Activated T-helper 1 cell treated with anti-CD3 and anti-CD28 coated beads, Interleukin-2, amount 50 U/mL, for 16 hours (primary cell): ENCODE measurements around the gene NEDD1.

Source experiments
- DNase-seq, 2 donors: peaks; one replicate each; pipeline ENCODE4 v3.0.0-alpha.2; 2020; ENCODE audit warnings: low read depth in 1 of 2, low spot score in 1 of 2

The NEDD1 gene

DNA sequence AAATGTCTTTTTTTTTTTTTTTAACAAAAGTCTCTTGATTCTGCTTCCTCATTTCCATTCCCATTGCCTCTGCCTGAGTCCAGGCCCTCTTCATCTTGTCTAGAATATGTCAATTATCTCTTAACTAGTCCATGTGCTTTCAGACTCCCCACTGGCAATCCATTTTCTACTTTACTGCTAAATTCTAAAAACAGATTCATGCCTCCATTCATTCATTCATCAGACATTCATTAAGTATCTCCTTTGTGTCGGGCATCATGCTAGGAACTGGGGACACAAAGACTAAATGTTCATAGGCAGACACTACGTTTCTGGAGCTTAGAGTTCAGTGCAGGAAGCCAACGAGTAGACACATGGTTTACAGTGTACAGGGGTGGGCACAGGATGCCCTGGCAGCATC is 9.6 kb upstream of the NEDD1 start:
- no peak for DNase-seq

DNA sequence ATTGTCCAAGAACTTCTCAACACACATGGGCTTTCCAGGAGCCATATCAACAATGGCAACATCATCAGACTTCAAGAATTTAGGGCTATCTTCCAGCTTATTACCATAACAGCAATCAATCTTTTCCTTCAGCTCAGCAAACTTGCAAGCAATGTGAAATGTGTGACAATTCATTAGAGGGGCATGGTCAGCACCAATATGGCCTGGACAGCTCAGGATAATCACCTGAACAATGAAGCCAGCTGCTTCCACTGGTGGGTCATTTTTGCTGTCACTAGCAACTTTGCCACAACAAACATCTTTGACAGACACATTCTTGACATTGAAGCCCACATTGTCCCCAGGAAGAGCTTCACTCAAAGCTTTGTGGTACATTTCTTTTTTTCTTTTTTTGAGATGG is 5.9 kb upstream of the NEDD1 start:
- DNase-seq: no peak

DNA sequence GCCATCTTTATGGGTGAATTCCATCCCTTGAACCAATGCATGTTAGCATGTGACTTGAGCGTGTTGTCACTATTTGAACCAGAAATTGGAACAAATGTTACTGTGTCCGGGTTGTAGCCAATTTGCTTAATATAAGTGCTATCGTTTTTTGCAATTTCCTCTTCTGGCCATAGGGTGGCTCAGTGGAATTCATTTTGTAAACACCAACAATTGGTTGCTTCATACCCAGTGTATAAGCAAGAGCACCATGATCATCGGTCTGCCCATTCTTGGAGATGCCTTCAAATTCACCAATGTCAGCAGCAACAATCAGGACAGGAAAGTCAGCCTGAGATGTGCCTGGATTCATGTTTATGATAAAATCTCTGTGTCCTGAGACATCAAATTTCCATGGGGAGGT is 5.0 kb upstream of the NEDD1 start:
- no peak for DNase-seq

DNA sequence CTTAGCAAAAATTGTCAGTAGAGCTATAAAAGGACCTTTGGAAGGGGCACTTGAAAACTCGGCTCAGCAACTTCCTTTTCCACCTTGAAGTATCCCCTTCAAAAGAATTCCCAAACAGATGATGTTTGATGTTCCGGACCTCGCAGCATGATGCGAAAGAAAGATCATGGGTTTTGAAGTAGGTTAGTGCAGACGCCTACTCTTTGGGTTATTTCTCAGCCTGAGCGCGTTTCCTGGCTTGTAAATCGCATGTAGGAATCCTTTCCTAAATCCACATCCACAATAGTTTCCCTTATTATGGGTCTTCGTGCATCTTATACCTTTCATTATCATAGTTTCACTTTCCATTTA is 584 bp upstream of the NEDD1 start:
- no peak for DNase-seq

DNA sequence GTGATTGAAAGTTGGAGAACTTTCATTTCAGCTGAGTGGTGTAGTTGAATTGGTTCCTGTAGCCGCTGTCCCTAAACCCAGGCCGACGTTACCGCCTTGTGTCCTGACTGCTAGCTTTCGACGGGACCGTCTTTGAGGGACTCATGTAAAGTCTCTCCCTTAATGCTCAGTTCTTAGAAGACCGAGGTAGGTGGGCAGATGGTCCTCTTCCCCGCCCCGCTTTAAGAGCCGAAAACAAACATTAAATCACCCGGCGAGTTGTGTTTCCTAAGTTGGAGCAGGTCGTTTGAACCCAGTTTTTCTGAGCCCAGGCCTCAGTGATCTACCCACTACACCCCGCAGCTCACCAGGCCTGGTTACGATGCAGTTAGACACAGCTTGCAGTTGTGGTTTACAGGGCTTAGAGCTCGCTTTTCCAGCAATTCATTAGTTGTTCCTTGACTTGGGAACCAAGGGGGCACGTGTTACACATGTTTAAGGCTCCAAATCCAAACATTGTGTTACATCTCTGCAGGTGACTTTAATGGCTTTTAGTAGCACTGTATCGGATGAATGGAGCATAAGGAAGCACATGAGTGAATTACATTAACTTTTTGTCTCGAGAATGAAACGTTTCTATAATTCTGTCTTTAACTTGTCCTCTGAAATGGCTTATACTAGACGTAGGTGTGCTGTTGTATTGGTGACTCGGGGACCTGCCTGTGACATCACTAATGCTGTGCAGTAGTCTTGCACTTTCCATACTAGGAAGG is 790 bp downstream of the NEDD1 start:
- no peak for DNase-seq

DNA sequence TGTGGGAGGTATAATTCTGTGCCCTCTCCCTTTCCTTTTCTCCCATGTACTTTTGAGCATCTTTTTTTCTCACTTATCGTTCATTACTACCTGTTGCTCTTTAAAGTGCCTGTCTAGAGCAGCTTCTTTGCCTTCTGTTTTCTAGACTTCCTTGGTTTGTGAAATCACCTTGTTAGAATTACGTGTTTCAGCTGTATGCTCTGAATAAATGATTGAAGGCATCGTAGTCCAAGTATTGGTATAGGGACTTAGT is 1.3 kb downstream of the NEDD1 start:
- no peak for DNase-seq

DNA sequence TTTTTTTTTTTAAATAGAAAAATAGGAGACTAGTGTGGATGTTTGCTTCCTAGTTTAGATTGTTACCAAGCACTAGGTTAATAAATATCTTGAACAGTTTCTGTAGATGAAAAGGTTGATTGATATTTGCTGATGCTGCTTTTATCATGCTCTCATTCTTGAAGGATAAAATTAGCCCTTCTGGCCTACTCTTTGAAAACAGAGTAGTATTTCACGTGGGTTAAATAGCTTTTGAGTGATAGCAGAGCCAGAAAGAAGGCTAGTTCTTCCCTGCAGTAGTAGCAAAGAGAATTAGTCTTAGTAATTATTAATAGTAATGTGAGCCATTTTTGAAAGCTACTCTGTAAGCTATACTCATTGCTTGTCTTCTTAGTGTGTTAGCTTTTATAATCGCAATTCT is 5.2 kb downstream of the NEDD1 start:
- DNase-seq: no peak

DNA sequence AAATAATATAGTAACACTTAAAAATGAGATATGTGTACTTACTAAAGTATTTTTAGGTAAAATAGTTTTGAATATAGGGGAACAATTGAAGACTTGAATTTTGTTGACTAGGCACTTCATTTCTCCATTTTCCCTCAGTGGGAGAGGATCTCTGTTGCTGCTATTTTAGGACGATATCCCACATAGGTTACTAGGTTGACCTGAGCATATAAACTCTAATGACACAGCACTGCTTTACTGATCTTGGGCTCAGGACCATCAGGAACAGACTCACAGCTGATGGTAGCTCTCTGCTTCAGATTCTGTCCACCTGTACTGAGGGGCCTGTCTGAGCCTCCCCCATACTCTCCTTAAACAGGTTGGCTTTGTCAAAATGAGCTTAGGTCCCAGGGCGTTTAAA is 5.9 kb downstream of the NEDD1 start:
- DNase-seq: no peak

DNA sequence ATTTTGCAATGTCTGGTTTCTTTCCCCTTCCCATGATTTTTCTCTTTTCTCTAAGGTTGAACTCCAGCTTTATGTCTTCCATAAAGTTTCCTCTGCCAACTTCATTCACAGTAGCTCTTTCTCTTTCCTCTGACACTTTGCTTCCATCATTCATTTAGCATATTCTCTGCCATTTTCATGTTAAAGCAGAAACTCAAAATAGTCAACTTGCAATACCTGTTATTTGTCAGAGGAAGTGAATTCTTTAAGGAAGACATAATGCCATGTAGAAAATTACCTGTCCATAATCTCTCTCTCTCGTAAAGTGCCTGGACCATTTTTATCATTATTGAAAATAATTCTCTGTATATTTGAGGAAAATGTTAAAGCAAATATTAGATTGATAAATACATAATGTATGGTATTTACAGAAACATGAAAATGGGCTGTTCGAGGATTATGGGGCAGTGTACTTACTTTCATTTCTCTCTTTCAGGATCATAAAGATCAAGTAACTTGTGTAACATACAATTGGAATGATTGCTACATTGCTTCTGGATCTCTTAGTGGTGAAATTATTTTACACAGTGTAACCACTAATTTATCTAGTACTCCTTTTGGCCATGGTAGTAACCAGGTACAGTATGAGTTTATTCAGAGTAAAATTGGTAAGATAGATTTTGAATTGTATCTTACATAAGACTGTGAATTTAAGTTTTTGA is 12.6 kb downstream of the NEDD1 start:
- no peak for DNase-seq

DNA sequence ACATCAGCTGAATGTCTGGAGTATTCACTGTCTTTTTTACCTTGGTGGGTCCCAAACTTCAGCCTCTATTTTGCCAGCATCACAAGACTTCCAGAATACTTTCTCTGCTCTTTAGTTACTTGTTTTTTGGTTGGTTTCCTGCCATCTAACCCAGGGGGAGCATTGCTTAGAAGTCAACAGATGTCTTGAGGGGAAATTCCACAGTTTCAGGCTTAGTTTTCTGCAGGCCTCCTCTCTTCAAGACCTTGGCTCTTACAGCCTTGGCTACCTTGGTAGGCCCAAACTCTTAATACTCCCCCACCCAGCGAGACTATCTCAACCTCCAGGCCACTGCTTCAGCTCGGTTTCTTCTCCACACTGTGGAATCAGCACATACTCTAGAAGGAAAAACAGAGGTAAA is 41.7 kb downstream of the NEDD1 start:
- DNase-seq: no peak

DNA sequence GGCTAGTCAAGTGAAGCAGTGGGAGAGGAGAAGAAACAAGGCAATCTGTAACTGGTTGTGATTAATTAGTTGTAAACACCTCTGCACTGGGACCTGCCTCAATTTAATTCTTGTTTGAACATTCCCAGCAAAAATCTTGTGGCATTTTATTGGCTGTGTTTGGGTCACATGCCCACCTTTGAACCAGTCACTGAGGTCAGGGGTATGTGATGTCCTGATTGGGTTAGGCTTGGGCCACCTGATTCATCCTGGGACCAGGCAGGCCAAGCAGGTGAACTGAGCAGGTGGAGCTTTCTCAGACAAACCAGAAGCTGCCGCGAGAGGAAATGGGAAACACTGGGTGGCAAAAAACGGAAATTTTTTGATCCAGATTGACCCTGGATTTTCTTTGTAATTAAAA is 72.5 kb downstream of the NEDD1 start:
- no peak for DNase-seq

DNA sequence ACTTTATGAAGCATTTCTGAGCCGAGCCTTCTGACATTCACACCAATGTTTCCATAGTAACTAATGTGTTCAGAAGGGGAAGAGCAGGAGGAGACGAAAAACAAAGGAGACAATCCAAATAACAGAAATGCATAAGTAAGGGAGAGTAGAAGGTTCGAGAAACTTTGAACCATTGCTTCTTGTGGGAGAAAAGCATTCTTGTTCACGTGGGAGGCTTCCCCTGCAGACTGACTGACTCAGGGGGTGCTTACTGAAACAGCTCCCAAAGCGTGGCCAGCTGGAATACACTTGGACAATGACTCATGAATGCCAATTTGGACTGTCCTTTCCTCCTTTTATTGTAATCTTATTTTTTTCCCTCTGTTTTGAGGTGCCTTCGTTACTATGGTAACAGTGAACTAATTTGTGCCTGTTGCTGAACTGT is 73.9 kb downstream of the NEDD1 start:
- DNase-seq: no peak

DNA sequence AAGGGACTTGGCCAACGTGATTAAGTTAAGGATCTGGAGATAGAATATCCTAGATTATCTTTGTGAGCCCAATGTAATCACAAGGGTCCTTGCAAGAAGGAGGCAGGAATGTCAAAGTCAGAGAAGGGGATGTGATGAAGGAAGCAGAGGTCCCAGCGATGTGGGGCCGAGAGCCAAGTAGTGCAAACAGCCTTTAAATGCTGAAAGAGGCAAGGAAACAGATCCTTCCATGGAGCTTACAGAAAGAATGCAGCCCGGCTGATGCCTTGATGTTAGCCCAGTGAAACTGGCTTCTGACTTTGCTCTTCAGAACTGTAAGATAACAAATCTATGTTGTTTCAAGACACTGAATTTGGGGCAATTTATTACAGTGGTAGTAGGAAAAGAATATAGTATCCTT is 74.9 kb downstream of the NEDD1 start:
- no peak for DNase-seq

DNA sequence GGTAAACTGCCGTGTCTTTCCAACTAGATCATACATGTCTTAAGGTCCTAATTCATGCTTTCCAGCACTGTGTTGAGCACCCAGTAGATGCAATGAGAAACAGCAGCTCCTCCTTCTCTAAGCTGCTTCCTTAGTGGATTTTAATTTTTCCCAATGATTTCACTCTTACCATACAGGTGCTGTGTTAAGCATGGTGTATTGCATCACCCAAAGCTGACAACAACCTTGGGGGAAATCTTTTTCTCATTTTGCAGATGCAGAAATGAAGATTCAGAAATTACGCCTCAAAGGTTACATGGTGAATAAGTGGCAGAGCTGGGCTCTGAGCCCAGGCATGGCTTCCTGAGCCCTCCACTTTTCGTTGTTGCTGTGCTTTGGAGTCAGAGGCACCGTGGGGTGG is 75.6 kb downstream of the NEDD1 start:
- DNase-seq: no peak

DNA sequence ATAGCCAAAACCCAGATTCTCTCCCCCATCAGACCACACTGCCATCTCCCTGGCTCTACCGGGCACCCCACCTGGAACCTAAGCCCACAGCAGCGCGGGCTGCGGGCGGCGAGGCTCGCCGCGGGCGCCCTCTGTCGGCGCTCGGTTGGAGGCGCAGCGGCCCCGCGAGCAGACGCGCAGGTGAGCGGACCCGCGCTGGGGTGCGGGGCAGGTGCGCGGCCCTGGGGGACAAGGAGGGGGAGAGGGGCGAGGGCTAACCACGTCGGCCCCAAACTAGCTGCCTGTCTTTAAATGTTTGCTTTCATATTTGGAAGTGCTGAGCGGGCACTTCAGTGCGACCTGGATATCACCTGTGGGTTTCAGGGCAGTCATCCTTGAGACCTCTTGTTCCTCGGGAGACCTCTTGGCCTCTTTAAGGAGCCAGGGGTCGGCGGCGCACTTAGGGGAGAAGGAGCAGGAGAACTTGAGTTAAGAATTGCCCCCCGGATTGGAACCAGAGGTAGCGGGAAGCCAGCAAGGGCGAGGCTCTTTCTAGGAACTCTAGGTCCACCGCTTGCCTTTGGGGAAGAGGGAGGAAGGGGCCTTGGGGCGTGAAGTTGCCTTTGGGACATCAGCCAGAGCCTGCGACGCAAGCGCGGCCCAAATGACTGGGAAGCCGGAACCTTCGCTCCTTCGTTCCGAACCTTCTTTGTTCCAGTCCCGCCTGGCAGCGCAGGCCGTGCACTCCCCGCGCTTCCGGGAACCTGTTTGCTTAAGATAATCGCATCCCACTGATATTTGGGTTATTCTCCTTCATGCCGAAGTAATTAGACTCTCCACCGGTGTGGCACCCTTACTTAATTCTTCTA is 78.7 kb downstream of the NEDD1 start:
- DNase-seq: peak; percentile 13 to 17

DNA sequence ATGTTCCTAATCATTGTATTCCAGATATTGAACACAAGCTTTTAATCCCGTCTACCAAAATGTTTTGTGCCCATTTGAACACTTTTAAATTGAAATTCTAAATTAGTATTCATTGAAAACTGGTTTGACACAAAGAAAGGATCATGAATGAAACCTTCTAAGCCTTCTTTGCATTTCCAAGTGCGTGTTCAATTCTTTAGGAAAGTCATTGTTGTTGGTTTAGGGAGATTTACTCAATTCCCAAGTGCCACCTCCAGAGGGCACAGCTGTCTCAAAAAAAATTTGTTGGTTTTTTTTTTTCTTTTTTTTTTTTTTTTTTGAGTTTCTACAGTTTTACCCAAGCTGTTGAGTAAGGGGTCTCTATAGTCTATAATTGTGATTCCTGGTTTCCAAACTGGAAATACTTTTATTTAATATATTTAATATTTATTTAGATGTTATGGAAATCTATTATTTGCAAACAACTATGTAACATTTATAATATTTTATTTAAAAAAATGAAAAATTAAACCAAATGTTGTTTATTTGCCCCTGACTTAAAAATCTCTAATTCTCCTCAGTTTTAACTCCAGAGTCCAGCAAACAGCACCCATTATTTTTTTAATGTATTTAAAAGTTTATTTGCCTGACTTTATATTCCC is 79.9 kb downstream of the NEDD1 start:
- DNase-seq: no peak

DNA sequence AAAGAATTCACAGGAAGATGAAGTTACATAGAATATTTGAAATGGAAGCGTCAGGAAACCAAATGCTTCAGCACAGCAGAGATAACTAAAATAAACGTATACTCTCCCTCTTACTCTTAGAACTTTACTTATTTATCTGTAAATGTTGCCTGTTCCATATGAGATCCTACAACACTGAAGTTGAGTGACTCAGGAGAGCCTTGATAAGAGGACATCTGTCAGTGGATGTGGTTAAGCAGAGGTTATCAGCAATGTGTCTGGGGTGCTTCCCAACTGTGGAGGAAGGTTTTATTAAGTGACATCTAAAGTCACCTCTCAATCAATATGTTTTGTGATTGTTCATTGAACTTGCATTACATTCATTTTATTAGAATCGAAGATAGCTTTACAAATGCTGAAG is 81.9 kb downstream of the NEDD1 start:
- no peak for DNase-seq

DNA sequence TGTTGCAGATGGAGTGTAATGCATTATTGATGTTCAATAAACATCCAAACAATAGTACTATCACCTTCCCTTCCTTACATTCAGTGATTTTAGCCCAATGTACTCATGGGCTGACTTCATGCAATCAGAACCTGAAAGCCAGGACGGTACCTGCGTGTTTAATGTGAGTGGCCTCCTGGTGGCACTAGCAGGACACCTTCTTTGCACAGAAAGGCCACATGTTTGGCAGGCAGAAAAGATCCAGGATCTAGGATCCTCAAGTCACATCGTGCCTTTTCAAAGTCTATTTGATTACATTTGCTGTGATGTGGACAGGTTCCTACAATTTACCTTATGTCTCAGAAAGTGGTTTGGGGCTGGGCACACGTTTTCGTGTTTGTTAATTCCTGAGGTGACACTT is 82.9 kb downstream of the NEDD1 start:
- no peak for DNase-seq

DNA sequence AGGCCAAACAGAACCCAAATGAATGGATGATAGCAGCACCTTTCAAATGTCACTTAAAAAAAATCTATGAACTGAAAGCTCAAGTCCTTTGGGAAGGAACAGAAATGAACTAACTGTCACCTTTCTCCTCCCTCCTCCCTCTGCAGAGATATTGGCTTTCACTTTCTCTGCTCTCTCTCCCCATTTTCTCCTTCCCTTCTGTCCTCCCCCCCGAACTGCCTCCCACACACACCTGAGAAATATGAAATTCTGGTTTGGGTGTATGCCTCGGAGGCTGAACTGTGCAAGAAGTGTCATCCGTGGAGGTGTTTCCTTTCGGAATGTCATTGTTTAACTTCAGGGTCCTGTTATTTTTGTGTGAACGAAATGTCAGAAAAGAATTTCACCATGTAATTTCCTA is 87.8 kb downstream of the NEDD1 start:
- DNase-seq: no peak

DNA sequence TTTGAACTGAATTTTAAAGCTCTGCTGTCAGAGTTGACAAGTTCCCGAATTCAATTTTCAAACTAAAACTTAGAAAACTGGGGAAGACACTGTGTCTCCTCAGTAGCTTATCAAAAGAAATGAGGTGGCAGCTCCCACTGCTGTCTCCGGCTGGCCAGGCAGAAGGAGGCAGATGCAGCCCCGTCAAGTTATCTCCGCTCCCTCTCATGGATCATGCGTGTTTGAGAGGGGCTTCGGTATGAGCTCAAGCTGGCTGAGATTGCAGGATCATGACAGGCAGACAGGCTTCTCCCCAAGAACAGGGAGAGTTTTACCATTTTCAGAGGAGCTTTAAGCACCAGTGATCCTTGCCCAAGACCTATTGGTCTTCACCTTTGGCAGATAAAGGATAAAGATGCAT is 88.8 kb downstream of the NEDD1 start:
- DNase-seq: no peak

DNA sequence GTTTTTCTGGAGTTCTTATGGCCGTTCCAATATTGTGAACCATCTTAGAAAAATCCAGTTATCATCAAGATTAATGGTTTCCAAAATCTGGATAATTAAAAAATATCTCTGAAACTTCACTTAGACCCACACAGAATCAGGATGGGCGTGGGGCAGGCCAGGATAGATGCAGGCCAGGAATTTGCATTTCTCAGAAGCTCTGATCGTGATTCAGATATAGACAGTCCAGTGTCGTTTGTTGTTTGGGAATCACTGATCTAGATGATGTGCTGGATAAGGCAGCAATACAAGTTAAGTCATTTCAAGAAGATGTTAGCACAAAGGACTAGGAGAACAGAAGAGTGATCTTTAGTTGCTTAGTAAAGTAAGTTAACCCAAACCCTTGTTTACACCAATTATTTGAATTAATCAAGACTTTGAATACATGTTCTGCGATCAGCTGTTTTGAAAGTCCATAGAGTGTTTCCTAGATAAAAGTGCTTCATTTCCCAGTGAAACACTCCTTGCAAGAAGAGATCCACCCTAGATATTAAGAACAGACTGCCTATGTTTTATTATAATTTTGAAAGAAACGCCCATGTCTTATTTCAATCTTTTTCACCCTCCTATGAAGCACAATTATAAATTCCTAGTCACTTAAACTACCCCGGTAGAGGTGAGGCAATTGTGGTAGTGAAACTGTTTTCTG is 90.9 kb downstream of the NEDD1 start:
- no peak for DNase-seq
